Kidney (tissue), 14 donors: ENCODE data around the gene ZMYM1. TPM values are rescaled to one million over a fixed set of nuclear protein-coding genes. Genes with fewer than 3 reads are reported as not detected.
"Not testable (repeated sequence)": the region's sequence is repeated elsewhere in the genome, so short reads cannot be mapped to it uniquely, and the experiment has no call there.

Experiments used
- DNase-seq, 5 donors: peaks; one replicate each; pipeline ENCODE4 v3.0.0-alpha.2; 2013 to 2020
- FAIRE-seq: peaks from 2 replicates; lab custom pipeline; 2012; peaks lifted over from hg19 to GRCh38; lab: Jason Lieb, UNC
- H3K27ac ChIP-seq, 2 donors: one replicate each; pipeline ENCODE4 v1.7.0; 2013; ENCODE audit warnings: low read depth in 2 of 2, low read length in 2 of 2, inconsistent platforms in 1 of 2
- H3K27me3 ChIP-seq: one replicate; pipeline ENCODE4 v1.7.1; 2013; ENCODE audit warnings: low read length, inconsistent platforms; ENCODE audit not compliant: control insufficient read depth, insufficient read depth
- H3K36me3 ChIP-seq, 3 donors: one replicate each; pipeline versions ENCODE4 v1.7.0 to v1.7.1; 2013; ENCODE audit warnings: low read length in 3 of 3, control low read depth in 1 of 3, inconsistent platforms in 1 of 3; ENCODE audit not compliant: insufficient read depth in 3 of 3, control insufficient read depth in 2 of 3
- H3K4me1 ChIP-seq, 3 donors: one replicate each; pipeline versions ENCODE4 v1.7.0 to v1.7.1; 2013; ENCODE audit warnings: low read length in 3 of 3, inconsistent platforms in 1 of 3, low read depth in 1 of 3; ENCODE audit not compliant: control insufficient read depth in 2 of 3, insufficient read depth in 2 of 3
- H3K4me3 ChIP-seq, 3 donors: one replicate each; pipeline versions ENCODE4 v1.7.0 to v1.8.1; 2013; ENCODE audit warnings: low read length in 3 of 3, control low read depth in 1 of 3, inconsistent platforms in 1 of 3
- H3K9ac ChIP-seq, 3 donors: one replicate each; pipeline versions ENCODE4 v1.7.0 to v1.7.1; 2013; ENCODE audit warnings: low read length in 3 of 3, control low read depth in 1 of 3, inconsistent platforms in 1 of 3
- H3K9me3 ChIP-seq, 3 donors: one replicate each; pipeline versions ENCODE4 v1.7.0 to v1.7.1; 2013; ENCODE audit warnings: low read length in 3 of 3, control low read depth in 1 of 3, inconsistent platforms in 1 of 3; ENCODE audit not compliant: control insufficient read depth in 2 of 3, insufficient read depth in 1 of 3
- CTCF ChIP-seq: IDR thresholded peaks from 3 replicates; pipeline ENCODE4 v1.5.1; 2012; ENCODE audit warnings: mild to moderate bottlenecking, moderate library complexity, borderline replicate concordance; ENCODE audit not compliant: insufficient read depth; ENCODE audit errors: extremely low read depth
- intact Hi-C: fragments of 100-400 bp; cut with DNase I; formaldehyde crosslinking; loops from one replicate; pipeline ENCODE4 v1.11.1; 2022
- polyA plus RNA-seq: library from polyadenylated mRNA; stranded (reverse); fragments of 350-450 nt; fragmentation: Illumina TruSeq; extraction: RNeasy Lipid Tissue Mini Kit (QIAGEN cat#74804); gene quantifications from one replicate; pipeline ENCODE4 v1.2.3, GENCODE V29; 2014; ENCODE audit warnings: low read depth, low replicate concordance; ENCODE audit not compliant: insufficient read depth
- total RNA-seq: library from RNA; stranded (reverse); fragmentation: NEBNext Ultra II Directional; extraction: Animal tissue kit (Norgen Biotek cat#: 25700); gene quantifications from one replicate; pipeline ENCODE4 v1.2.1, GENCODE V29; 2021
- donor health status: control.
- donor health status: control.
- donor health status: control.
- donor health status: control.
- donor health status: control.
- donor health status: DM: yes; HTN: yes; CAD: no.
- donor health status: Normal renal cell carcinoma (clear cell type).

ZMYM1 gene
- total and polyA plus RNA-seq, 2 donors from 2014 or later = 2.9 to 18.9 TPM

- Histone ChIP-seq H3K4me1 (no peaks in the 10 kb centered on the region), H3K36me3 (no peaks in the 10 kb centered on the region), H3K4me3 (no peak overlapping the region), H3K9me3 (peaks cover 0 to 4% (median 0%) of the 10 kb centered on the region in 3 donors), H3K27ac (no peak overlapping the region), H3K9ac (no peak overlapping the region), H3K27me3 (no peaks in the 10 kb centered on the region)
- no peak for TF ChIP-seq CTCF
- no peak for DNase-seq
- FAIRE-seq = no peak
- intact Hi-C loops = no loop called here
Measured at GRCh38 chr1:35073265-35073811, 5.8 kb upstream of the ZMYM1 start.

GRCh38 chr1:35076426-35076825 lies 2.8 kb upstream of the ZMYM1 start:
- H3K27ac ChIP-seq, H3K36me3 ChIP-seq, H3K4me3 ChIP-seq, H3K27me3 ChIP-seq, intact Hi-C loops, DNase-seq, H3K4me1 ChIP-seq, H3K9me3 ChIP-seq, H3K9ac ChIP-seq, FAIRE-seq: not testable (repeated sequence)

- Histone ChIP-seq H3K4me1 (peaks cover 0 to 7% (median 4%) of the 10 kb centered on the region in 3 donors), H3K4me3 (peak overlapping the region; percentile 79 to 94 (median 91)), H3K27me3 (no peaks in the 10 kb centered on the region), H3K27ac (no peak overlapping the region), H3K36me3 (no peaks in the 10 kb centered on the region), H3K9ac (peak overlapping the region in 2 of 3 donors; percentile 33 to 79), H3K9me3 (no peaks in the 10 kb centered on the region)
- DNase-seq (peak in 1 of 5 donors; percentile 4), FAIRE-seq (no peak)
- intact Hi-C loops = no loop called here
- TF ChIP-seq CTCF = no peak
Measured at GRCh38 chr1:35080171-35080854, 1.1 kb downstream of the ZMYM1 start.

GRCh38 chr1:35085421-35085820 lies 6.2 kb downstream of the ZMYM1 start:
- Histone ChIP-seq H3K27me3 (no peaks in the 10 kb centered on the region), H3K27ac (no peak overlapping the region), H3K9me3 (no peaks in the 10 kb centered on the region), H3K9ac (no peak overlapping the region), H3K36me3 (no peaks in the 10 kb centered on the region), H3K4me3 (no peak overlapping the region), H3K4me1 (peaks cover 0 to 2% (median 1%) of the 10 kb centered on the region in 3 donors)
- no peak for FAIRE-seq
- no peak for DNase-seq
- intact Hi-C loops = no loop called here
- no peak for TF ChIP-seq CTCF
